Spleen (tissue), 11 donors: Measurements from ENCODE around the gene PHC2. TPM values are rescaled to one million over a fixed set of nuclear protein-coding genes. Genes with fewer than 3 reads are reported as not detected.

Source experiments
- DNase-seq: peaks from one replicate; pipeline ENCODE4 v3.0.0-alpha.2; 2020
- H3K27ac ChIP-seq, 8 donors: fragments of 200-600 bp; sonication (generic) in 7 of 8; 1 replicate in 4 of 8; 2 replicates in 4 of 8; pipeline versions ENCODE4 v1.5.0 to v1.8.0; 2016 to 2021; ENCODE audit warnings: inconsistent platforms in 4 of 8, mild to moderate bottlenecking in 4 of 8, moderate library complexity in 1 of 8
- H3K27me3 ChIP-seq, 7 donors: fragments of 200-600 bp; sonication (generic) in 6 of 7; replicated peaks in 1 of 7; 1 replicate in 4 of 7; 2 replicates in 3 of 7; pipeline versions ENCODE4 v1.5.0 to v1.8.0; 2016 to 2021; ENCODE audit warnings: inconsistent platforms in 3 of 7, mild to moderate bottlenecking in 1 of 7
- H3K36me3 ChIP-seq, 6 donors: fragments of 200-600 bp; sonication (generic) in 5 of 6; 1 replicate in 4 of 6; 2 replicates in 2 of 6; pipeline versions ENCODE4 v1.5.0 to v1.8.0; 2016 to 2021; ENCODE audit warnings: inconsistent platforms in 2 of 6
- H3K4me1 ChIP-seq, 6 donors: fragments of 200-600 bp; sonication (generic) in 5 of 6; 1 replicate in 3 of 6; 2 replicates in 3 of 6; pipeline versions ENCODE4 v1.5.0 to v1.8.0; 2016 to 2021; ENCODE audit warnings: inconsistent platforms in 3 of 6
- H3K4me3 ChIP-seq, 8 donors: fragments of 200-600 bp; sonication (generic) in 7 of 8; 1 replicate in 4 of 8; 2 replicates in 4 of 8; pipeline versions ENCODE4 v1.5.0 to v1.8.0; 2016 to 2021; ENCODE audit warnings: inconsistent platforms in 4 of 8, mild to moderate bottlenecking in 4 of 8, moderate library complexity in 2 of 8
- H3K9me3 ChIP-seq, 8 donors: fragments of 200-600 bp; sonication (generic) in 7 of 8; 1 replicate in 4 of 8; 2 replicates in 4 of 8; pipeline versions ENCODE4 v1.5.0 to v1.8.0; 2016 to 2021; ENCODE audit warnings: inconsistent platforms in 4 of 8
- POLR2A ChIP-seq, 3 donors: fragments of 450-650 bp; IDR thresholded peaks; one replicate each; pipeline ENCODE4 v1.5.1; 2017; ENCODE audit warnings: antibody characterized with exemption in 3 of 3, mild to moderate bottlenecking in 1 of 3
- POLR2AphosphoS5 ChIP-seq, 3 donors: sonication (generic); formaldehyde crosslinking; IDR thresholded peaks; one replicate each; pipeline ENCODE4 v1.5.1; 2017; ENCODE audit warnings: antibody characterized with exemption in 3 of 3
- whole genome bisulfite sequencing, 5 donors: extraction: QIAGEN DNeasy Blood & Tissue Kit in 3 of 5; methylation state at CpG; one replicate each; pipeline versions ENCODE4 v1.1.5 to v1.1.7; 2013 to 2018; 5-methylcytosine and 5-hydroxymethylcytosine counted together
- intact Hi-C: fragments of 100-400 bp; cut with DNase I; formaldehyde crosslinking; loops from one replicate; pipeline ENCODE4 v1.15.0; 2023; ENCODE audit warnings: low total_unique reads
- polyA plus RNA-seq, 3 donors: library from polyadenylated mRNA; stranded (reverse); fragments of 200-250 nt; gene quantifications; one replicate each; pipeline ENCODE4 v1.2.1, GENCODE V29; 2013
- total RNA-seq, 7 donors: library from RNA; depleted of rRNA in 3 of 7; stranded (reverse); fragments of >200 nt in 3 of 7; fragmentation: NEBNext Ultra II Directional in 4 of 7; extraction: Animal tissue kit (Norgen Biotek cat#: 25700) in 4 of 7; gene quantifications; one replicate each; pipeline versions ENCODE4 v1.1.0 to v1.2.1, GENCODE V29; 2016 to 2021
- TF ChIP-seq, protein P1 (sequence below), 11 experiments: fragments of 200-600 bp in 7 of 11; fragments of 450-650 bp in 4 of 11; sonication (generic) in 4 of 11; IDR thresholded peaks in 8 of 11; conservative IDR thresholded peaks in 3 of 11; 1 replicate in 7 of 11; 2 replicates in 4 of 11; pipeline versions ENCODE4 v1.4.0 to v1.8.0; 2016 to 2021; ENCODE audit warnings: antibody characterized with exemption in 11 of 11, inconsistent platforms in 4 of 11, mild to moderate bottlenecking in 1 of 11
- donor health status: healthy with polysubstance abuse.
- donor health status: DM: no; HTN: no; CAD: no; lungs with moderate emphysema.
- donor health status: DM: no; HTN: no; CAD: no.
- donor health status: Bipolar disorder and iron deficiency.
- donor health status: healthy.
- donor health status: DM: no; HTN: no; CAD: no.
- donor health status: DM: yes; HTN: yes; CAD: no.

Gene PHC2
- total and polyA plus RNA-seq, 10 donors, result 51.1 to 272 (median 136) TPM

DNA sequence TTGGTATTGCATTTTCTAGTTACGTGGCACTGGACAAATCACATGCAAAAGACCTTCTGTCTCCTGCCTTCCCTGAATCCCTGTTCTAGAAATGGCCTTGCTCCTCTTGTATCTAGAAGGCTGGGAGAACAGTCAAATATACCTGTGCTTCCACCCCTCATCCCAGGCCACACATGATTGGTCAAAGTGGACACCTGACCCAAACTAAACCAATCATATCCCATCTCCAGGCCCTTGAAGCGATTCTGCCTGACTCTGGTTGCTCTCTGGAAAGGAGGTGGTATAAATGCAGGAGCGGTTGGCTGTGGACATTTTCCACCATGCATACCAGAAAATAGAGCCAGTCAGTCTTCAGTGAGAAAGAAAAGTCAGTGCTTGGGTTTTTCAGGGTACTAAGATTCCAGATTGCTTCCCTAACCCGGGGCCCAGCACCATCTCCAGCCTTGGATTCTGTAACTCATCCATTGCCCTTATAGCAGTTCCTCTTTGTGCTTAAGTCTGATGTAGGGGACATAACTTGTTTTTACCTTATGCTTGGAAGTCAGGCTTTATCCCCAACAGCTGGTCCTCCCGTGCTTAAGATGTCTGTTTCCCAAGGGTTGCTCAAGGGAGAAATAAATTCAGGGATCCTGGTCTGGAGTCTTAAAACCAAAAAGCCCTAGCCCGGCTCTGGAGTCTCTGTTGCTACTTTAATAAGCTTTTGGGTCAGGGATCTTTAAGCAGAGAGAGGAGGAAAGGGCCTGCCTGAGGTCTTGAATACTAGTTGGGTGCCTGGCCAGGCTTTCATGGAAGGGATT lies 7.7 kb upstream of the PHC2 start:
- H3K9me3 ChIP-seq, result no peaks in the 10 kb centered on the region
- intact Hi-C loops, result no loop called here
- WGBS, 5 donors, result 79 to 90% (median 85%) methylated on average over 6 of the region's 6 CpGs
- no peaks in the 10 kb centered on the region for H3K36me3 ChIP-seq
- DNase-seq, result no peak
- peaks cover 0 to 10% (median 0%) of the 10 kb centered on the region in 7 donors for H3K27me3 ChIP-seq
- H3K4me1 ChIP-seq, result peaks cover 0 to 24% (median 9%) of the 10 kb centered on the region in 6 donors
- TF ChIP-seq POLR2A (IDR thresholded peaks at IDR 0.05) (no peak), POLR2AphosphoS5 (IDR thresholded peaks at IDR 0.05) (no peak)
- TF ChIP-seq, protein P1, sequence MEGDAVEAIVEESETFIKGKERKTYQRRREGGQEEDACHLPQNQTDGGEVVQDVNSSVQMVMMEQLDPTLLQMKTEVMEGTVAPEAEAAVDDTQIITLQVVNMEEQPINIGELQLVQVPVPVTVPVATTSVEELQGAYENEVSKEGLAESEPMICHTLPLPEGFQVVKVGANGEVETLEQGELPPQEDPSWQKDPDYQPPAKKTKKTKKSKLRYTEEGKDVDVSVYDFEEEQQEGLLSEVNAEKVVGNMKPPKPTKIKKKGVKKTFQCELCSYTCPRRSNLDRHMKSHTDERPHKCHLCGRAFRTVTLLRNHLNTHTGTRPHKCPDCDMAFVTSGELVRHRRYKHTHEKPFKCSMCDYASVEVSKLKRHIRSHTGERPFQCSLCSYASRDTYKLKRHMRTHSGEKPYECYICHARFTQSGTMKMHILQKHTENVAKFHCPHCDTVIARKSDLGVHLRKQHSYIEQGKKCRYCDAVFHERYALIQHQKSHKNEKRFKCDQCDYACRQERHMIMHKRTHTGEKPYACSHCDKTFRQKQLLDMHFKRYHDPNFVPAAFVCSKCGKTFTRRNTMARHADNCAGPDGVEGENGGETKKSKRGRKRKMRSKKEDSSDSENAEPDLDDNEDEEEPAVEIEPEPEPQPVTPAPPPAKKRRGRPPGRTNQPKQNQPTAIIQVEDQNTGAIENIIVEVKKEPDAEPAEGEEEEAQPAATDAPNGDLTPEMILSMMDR (IDR thresholded peaks at IDR 0.05 in 8 of 11, conservative IDR thresholded peaks at IDR 0.05 in 3 of 11), result no peak
- H3K4me3 ChIP-seq, result no peak overlapping the region
- H3K27ac ChIP-seq, result no peak overlapping the region

DNA sequence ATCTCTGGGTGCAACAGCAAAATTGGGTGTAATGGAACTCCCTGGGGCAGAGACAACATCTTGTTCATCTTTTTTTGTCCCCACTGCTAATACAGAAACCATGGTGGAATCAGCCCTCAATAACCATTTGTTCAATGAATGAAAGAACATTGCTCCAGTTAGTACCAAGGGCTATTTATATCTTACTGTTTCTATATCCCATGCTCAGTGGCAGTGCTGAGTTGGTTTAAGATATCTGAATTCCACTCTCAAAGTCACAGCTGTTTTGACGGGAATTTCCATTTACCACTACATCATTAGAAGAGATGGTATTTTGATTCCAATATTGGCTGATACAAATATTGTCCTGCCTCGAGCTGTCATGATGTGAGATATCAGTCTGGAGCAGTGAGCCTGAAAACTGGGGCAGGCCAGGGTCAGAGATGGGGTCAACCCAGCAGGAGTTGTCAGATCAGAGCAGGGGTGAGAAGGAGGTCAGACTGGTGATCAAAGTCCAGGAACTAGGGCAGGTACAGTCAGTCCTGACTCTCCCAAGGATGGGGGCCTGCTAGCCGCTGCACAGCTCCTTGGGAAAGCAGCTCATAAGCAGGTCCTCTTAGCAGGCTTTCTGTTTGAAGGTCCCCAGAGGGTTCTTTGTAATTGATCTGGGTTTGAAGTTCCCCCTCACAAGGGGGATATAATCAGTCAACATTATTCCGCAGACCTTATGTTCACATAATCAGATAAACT lies 5.8 kb upstream of the PHC2 start:
- Histone ChIP-seq H3K36me3 (no peaks in the 10 kb centered on the region), H3K27me3 (peaks cover 0 to 8% (median 0%) of the 10 kb centered on the region in 7 donors), H3K27ac (no peak overlapping the region), H3K9me3 (no peaks in the 10 kb centered on the region), H3K4me3 (no peak overlapping the region), H3K4me1 (peaks cover 0 to 28% (median 21%) of the 10 kb centered on the region in 6 donors)
- no peak for DNase-seq
- WGBS, 5 donors, result 70 to 96% (median 89%) methylated on average over 4 of the region's 4 CpGs
- intact Hi-C loops, result no loop called here
- TF ChIP-seq, protein P1 (IDR thresholded peaks at IDR 0.05 in 8 of 11, conservative IDR thresholded peaks at IDR 0.05 in 3 of 11), result no peak
- TF ChIP-seq POLR2AphosphoS5 (IDR thresholded peaks at IDR 0.05) (no peak), POLR2A (IDR thresholded peaks at IDR 0.05) (no peak)

DNA sequence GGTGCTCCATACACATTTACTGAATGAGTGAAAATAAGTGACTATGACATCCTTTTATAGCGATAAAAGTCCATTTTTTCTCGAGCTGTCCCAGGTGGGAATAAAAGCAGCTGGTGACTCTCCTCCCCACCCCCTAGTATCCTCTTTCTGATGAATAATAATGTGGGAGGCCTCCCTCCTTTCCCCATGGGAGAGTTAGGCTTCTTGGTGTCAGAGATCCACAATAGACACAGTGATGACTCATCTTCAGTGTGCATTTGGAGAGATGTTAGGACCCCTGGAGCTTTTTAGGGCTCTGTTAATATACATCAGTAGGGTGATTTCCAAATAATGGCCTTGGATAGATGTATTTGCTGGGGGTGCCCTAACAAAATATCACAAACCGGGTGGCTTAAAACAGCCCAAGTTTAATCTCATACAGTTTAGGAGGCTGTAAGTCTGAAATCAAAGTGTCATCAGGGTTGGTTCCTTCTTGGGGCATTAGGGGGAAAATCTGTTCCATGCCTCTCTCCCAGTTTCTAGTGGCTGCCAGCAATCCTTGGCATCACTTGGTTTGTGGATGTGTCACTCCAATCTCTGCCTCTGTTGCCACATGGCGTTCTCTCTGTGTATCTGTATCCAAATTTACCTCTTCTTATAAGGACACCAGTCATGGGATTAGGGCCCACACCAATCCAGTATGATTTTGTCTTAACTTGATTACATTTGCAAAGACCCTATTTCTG lies 4.4 kb upstream of the PHC2 start:
- 72 to 86% (median 82%) methylated on average over 4 of the region's 4 CpGs for WGBS, 5 donors
- H3K27ac ChIP-seq, result peak overlapping the region in 1 of 8 donors; percentile 78

More for the DNA sequence above, 4.4 kb upstream of the PHC2 start:
- TF ChIP-seq POLR2AphosphoS5 (IDR thresholded peaks at IDR 0.05) (no peak), POLR2A (IDR thresholded peaks at IDR 0.05) (no peak)
- TF ChIP-seq, protein P1 (IDR thresholded peaks at IDR 0.05 in 8 of 11, conservative IDR thresholded peaks at IDR 0.05 in 3 of 11), result no peak
- no peaks in the 10 kb centered on the region for H3K36me3 ChIP-seq
- peaks cover 0 to 12% (median 0%) of the 10 kb centered on the region in 7 donors for H3K27me3 ChIP-seq
- H3K4me1 ChIP-seq, result peaks cover 0 to 38% (median 28%) of the 10 kb centered on the region in 6 donors
- intact Hi-C loops, result no loop called here
- no peak overlapping the region for H3K4me3 ChIP-seq
- no peaks in the 10 kb centered on the region for H3K9me3 ChIP-seq
- DNase-seq, result no peak
